Panc1 (cell line): ENCODE data around the gene MECR. TPM values are rescaled to one million over a fixed set of nuclear protein-coding genes. Genes with fewer than 3 reads are reported as not detected.

Experiments
- ATAC-seq: fragments of 200-7000 bp; cut with Tn5 transposase; 2 replicates; pipeline ENCODE4 v1.9.1; 2020; ENCODE audit warnings: mild to moderate bottlenecking, moderate library complexity
- BruUV-seq: library from RNA; stranded (reverse); fragments of 400-500 nt; replicated peaks from 2 replicates; lab custom pipeline; 2021; lab: Mats Ljungman, UMichigan
- CTCF ChIA-PET: fragments of 300-600 bp; sonication (Branson Sonifier 250); formaldehyde crosslinking; loops from one replicate; lab custom pipeline; 2022; ENCODE audit warnings: antibody characterized with exemption; lab: Charles Lee
- POLR2A ChIA-PET: fragments of 300-600 bp; sonication (Branson Sonifier 250); formaldehyde crosslinking; loops from one replicate; lab custom pipeline; 2022; ENCODE audit warnings: antibody characterized with exemption; lab: Charles Lee
- DNase-seq: peaks from one replicate; pipeline ENCODE4 v3.0.0-alpha.2; 2010; ENCODE audit warnings: low read depth, low spot score
- H3K27ac ChIP-seq: 2 replicates; pipeline ENCODE4 v1.5.1; 2011; ENCODE audit warnings: mild to moderate bottlenecking, low read length, inconsistent platforms
- H3K27me3 ChIP-seq: fragments of 200-500 bp; sonication (Bioruptor generic); 2 replicates; pipeline ENCODE4 v1.6.0; 2014; ENCODE audit warnings: low read length, inconsistent platforms; ENCODE audit not compliant: control insufficient read depth, insufficient read depth
- H3K36me3 ChIP-seq: fragments of 200-500 bp; sonication (Bioruptor generic); 2 replicates; pipeline ENCODE4 v1.5.1; 2014; ENCODE audit warnings: inconsistent platforms, mild to moderate bottlenecking, low read length, moderate library complexity; ENCODE audit not compliant: control insufficient read depth, insufficient read depth
- H3K4me1 ChIP-seq: 2 replicates; pipeline ENCODE4 v1.5.1; 2011; ENCODE audit warnings: inconsistent platforms, mild to moderate bottlenecking, low read length, moderate library complexity; ENCODE audit not compliant: control insufficient read depth, insufficient read depth
- H3K4me3 ChIP-seq, 2 experiments: 2 replicates each; pipeline ENCODE4 v1.5.1; 2011 to 2012; ENCODE audit warnings: low read depth in 2 of 2, low read length in 2 of 2, mild to moderate bottlenecking in 2 of 2, inconsistent platforms in 1 of 2, moderate library complexity in 1 of 2
- H3K9me3 ChIP-seq: fragments of 200-500 bp; sonication (Bioruptor generic); 2 replicates; pipeline ENCODE4 v1.5.1; 2014; ENCODE audit warnings: low read depth, mild to moderate bottlenecking, inconsistent platforms, low read length, moderate library complexity; ENCODE audit not compliant: control insufficient read depth, insufficient read depth
- CTCF ChIP-seq: fragments of 450-650 bp; IDR thresholded peaks from 2 replicates; pipeline ENCODE4 v1.5.1; 2017; ENCODE audit warnings: mild to moderate bottlenecking
- POLR2AphosphoS5 ChIP-seq: IDR thresholded peaks from 2 replicates; pipeline ENCODE4 v1.6.1; 2012; ENCODE audit warnings: mild to moderate bottlenecking, low read depth, low read length, moderate library complexity
- REST ChIP-seq, 2 experiments: IDR thresholded peaks; 2 replicates each; pipeline ENCODE4 v1.6.1; 2011 to 2012; ENCODE audit warnings: low read depth in 2 of 2, control low read depth in 1 of 2, low read length in 1 of 2, mild to moderate bottlenecking in 1 of 2, moderate library complexity in 1 of 2; ENCODE audit not compliant: insufficient read depth in 1 of 2
- SIN3A ChIP-seq: IDR thresholded peaks from 2 replicates; pipeline ENCODE4 v1.6.1; 2012; ENCODE audit warnings: low read depth, mild to moderate bottlenecking, low read length, moderate library complexity, borderline replicate concordance; ENCODE audit not compliant: insufficient read depth
- TCF7L2 ChIP-seq: IDR thresholded peaks from 2 replicates; pipeline ENCODE4 v1.6.1; 2011; ENCODE audit warnings: mild to moderate bottlenecking, low read depth, low read length, inconsistent platforms
- in situ Hi-C: cut with HindIII; loops from 2 replicates; pipeline ENCODE4 v1.10.0; 2016; ENCODE audit warnings: low sequenced_read_pairs, low pct_unique_long_range_greater_than_20kb
- intact Hi-C: fragments of 100-400 bp; cut with micrococcal nuclease; formaldehyde crosslinking; loops from one replicate; pipeline ENCODE4 v1.10.0; 2022; ENCODE audit not compliant: unreplicated experiment
- total RNA-seq: library from RNA; stranded (reverse); gene quantifications from one replicate; pipeline ENCODE4 v1.2.1, GENCODE V29; 2021; ENCODE audit not compliant: unreplicated experiment

Gene MECR
- total RNA-seq, 1 experiment from 2014 or later = 25.7 TPM

DNA sequence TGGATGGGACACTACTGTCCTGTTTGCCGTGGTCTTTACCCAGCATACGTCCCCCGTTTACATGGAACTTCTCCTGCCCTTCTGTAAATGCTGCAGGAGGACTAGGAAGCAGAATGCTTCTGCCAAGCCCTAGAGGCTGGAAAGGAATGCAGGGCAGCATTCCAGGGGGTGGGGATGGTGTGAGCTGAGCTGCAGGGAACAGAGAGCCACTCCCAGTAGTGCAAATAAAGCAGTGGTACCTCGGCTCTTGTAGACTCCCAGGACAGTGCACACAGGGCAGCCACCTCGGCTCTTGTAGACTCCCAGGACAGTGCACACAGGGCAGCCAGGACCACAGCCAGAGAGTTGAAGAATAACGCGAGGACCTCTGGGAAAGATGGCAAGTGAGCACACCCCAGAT, 41.0 kb upstream of the MECR start:
- H3K27ac ChIP-seq = no peak overlapping the region
- in situ Hi-C loops = no loop called here
- POLR2A ChIA-PET = no interaction called here
- CTCF ChIA-PET = no interaction called here
- no TSS peak for BruUV-seq
- TF ChIP-seq POLR2AphosphoS5 (no peak), TCF7L2 (no peak), REST (IDR thresholded peaks at IDR 0.05; ENCODE audit: insufficient read depth in 1 of 2, low read depth in 2 of 2, low read length in 1 of 2) (no peak), SIN3A (no peak), CTCF (no peak)
- intact Hi-C loops = no loop called here
- H3K4me1 ChIP-seq = peaks cover 5% of the 10 kb centered on the region; the same call in 1 of the 2 replicates
- H3K27me3 ChIP-seq = no peaks in the 10 kb centered on the region
- DNase-seq (no peak), ATAC-seq (peak; percentile 87)
- H3K36me3 ChIP-seq = no peaks in the 10 kb centered on the region
- no peaks in the 10 kb centered on the region for H3K9me3 ChIP-seq
- no peak overlapping the region for H3K4me3 ChIP-seq

DNA sequence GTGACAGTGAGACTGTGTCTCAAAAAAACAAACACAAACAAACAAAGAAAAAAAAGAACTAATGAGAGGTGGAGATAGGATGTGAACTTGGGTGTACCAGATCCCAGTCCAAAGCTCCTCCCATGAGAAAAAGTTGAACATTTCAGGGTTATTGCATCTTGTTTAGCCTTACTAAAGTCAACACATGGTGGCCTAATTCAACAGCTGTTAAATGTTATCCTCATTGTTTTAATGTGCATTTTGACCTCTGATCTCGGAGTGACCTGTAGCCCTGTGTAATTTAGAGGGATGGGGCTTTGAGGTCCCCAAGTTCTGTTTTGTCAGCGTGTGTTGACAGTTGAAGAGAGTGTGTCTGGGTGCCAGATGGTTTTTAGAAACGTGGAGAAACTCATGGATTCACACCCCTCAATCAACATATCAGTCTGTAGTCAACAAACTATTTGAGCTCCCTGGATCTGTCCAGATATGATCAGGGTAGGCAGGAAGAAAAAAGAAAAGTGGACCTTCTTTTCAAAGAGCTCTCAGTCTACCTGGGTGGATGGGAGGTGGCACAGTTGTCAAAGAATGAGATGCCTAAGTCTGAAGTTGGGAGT, 40.3 kb upstream of the MECR start:
- Histone ChIP-seq H3K4me3 (no peak overlapping the region), H3K27me3 (no peaks in the 10 kb centered on the region), H3K27ac (no peak overlapping the region), H3K9me3 (no peaks in the 10 kb centered on the region), H3K36me3 (no peaks in the 10 kb centered on the region), H3K4me1 (peaks cover 5% of the 10 kb centered on the region; the same call in 1 of the 2 replicates)
- DNase-seq (no peak), ATAC-seq (no peak)
- intact Hi-C loops = no loop called here
- CTCF ChIA-PET = no interaction called here
- TF ChIP-seq SIN3A = no peak
- TF ChIP-seq CTCF = no peak
- no peak for TF ChIP-seq POLR2AphosphoS5
- no peak for TF ChIP-seq TCF7L2
- TF ChIP-seq REST (IDR thresholded peaks at IDR 0.05; ENCODE audit: insufficient read depth in 1 of 2, low read depth in 2 of 2, low read length in 1 of 2) = no peak
- BruUV-seq = no TSS peak
- POLR2A ChIA-PET = no interaction called here
- in situ Hi-C loops = no loop called here
